Activated CD4-positive, CD25-positive, alpha-beta regulatory T cell treated with anti-CD3 and anti-CD28 coated beads, Interleukin-2, amount 50 U/mL, for 72 hours (primary cell): ENCODE measurements around the gene TEX55.
"Not testable (repeated sequence)": the region's sequence is repeated elsewhere in the genome, so short reads cannot be mapped to it uniquely, and the experiment has no call there.

Experiments
- DNase-seq: peaks from one replicate; pipeline ENCODE4 v3.0.0; 2021

The TEX55 gene

DNA sequence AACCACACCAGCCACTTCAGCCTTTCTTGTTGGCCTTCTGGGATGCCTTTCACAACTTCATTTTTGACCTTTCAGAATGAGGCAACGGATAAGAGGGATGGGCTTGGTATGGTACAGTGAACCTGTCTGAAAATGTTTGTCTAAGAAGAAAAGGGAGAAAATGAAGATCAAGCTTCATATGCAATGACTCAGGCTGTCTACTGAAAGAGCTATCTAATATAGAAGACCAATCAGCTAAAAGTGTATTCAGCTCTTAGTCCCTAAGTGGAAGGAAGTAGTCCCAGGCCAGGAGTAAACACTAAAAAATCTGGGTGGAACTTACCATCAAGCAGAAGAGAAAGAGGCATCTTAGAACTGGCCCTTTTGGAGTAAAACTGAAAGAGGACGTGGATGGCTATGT lies 15.3 kb downstream of the TEX55 start:
- DNase-seq: no peak

DNA sequence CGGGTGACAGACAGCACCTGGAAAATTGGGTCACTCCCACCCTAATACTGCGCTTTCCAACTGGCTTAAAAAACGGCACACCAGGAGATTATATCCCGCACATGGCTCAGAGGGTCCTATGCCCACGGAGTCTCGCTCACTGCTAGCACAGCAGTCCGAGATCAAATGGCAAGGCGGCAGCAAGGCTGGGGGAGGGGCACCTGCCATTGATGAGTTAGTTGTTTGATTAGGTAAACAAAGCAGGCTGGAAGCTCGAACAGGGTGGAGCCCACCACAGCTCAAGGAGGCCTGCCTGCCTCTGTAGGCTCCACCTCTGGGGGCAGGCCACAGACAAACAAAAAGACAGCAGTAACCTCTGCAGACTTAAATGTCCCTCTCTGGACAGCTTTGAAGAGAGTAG lies 18.8 kb downstream of the TEX55 start:
- not testable (repeated sequence) for DNase-seq

- DNase-seq: no peak
Measured at GRCh38 chr3:119170821-119171220, 24.9 kb downstream of the TEX55 start.

DNA sequence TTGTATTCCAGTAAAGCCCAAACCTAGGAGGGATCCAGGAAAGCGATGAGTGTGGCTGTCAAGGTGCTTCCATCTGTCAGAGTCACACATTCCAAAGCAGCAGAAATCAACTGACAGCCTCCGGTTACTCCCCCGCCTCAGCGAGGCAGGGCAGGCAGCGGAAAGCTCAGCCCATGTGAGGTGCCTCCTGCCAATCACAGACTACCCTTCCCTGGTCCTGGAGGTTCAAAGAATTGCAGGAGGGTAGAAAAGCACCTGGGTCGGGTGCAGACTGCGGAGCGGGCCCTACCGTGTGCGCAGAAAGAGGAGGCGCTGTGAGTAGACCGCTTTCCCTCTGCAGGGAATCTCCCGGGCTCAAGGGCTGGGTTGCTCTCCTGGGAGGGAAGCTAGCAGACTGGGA lies 27.4 kb downstream of the TEX55 start, which contains the start of gene UPK1B:
UPK1B (plus strand) TSS at position 274 of the 400 bp plus-strand sequence. CDS start 13,144 bp downstream, outside the sequence.
- no peak for DNase-seq

DNA sequence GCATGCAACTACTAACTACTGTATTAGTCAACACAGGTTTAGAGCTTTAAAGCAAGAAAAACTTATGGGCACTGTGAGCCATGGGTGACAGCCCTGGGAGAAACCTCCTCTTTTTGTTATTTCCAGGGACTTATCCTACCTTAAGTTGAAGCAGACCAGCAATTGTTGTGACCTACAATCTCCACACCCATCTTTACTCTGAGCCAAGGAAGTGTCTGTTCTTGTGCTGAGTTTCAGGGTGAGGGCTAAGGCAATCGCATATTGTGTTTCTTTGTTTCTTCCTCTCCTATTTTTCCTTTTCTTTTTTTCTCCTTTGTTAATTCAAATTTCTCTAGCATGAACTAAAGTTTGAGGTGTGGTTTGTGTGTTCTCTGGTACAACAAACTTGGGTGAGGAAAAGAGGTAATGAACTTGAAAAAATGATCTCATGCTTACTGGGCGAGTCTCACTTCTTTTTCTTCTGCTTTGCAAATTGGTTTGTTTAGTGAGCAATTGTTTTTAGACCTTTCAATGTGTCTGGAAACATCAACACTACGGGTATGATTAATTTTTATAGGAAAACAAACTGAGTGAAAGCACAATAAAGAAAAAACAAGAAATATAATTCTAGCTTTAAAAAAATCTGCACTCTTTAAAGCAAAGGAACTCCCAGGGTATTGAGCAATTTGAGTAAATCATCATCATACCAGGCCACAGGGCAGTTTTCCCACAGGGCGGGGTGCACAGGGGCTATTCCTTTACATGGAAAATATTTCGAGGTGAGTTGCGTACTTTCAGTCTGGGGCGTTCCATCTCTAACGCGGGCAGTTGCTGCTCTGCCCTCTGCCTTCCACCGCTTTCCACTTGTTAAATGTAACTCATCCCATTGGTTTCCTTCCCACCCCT lies 30.1 kb downstream of the TEX55 start:
- no peak for DNase-seq

DNA sequence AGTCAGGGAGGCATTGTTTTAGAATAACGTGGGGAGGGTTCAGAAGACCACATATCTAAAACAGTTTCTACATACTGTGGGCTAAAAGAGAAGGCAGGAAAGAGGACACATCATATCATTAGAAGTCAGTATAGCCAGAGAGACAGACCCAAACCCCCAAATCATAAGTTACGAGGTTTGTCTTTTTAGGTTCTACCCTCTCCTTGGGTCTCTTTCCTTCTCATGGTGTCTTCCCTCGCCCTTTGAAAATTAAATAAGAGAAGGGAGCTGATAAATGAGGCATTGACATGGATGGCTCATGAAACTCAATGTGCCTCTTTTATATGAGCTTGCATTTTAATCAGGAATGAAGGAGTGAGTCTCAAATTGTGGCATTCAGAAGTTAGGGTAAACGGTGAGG lies 30.8 kb downstream of the TEX55 start:
- DNase-seq: no peak

- DNase-seq: no peak
Measured at GRCh38 chr3:119177321-119177720, 31.4 kb downstream of the TEX55 start.

GRCh38 chr3:119181765-119182164 lies 35.8 kb downstream of the TEX55 start:
- no peak for DNase-seq

DNA sequence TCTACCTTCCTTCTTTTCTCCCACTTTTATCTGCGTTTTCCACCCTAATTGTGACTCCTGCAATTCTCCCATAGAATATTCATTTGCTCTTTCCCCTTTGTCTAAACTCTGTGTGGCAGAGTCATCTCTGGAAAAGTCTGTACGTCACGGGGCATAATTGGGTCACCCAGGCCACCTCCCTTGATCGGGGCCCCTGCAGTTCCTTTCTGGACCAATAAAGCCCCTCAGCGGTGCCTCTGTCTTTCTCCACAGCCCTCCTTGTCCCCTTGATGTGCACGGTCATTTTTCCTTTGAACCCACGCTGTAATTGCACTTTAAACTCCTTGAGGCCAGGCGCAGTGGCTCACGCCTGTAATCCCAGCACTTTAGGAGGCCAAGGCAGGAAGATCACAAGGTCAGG lies 38.1 kb downstream of the TEX55 start:
- no peak for DNase-seq

- DNase-seq: no peak
Measured at GRCh38 chr3:119184796-119185570, 39.0 kb downstream of the TEX55 start.

- no peak for DNase-seq
Measured at GRCh38 chr3:119187266-119187665, 41.3 kb downstream of the TEX55 start.

GRCh38 chr3:119191800-119192199 lies 45.8 kb downstream of the TEX55 start:
- DNase-seq: no peak

DNA sequence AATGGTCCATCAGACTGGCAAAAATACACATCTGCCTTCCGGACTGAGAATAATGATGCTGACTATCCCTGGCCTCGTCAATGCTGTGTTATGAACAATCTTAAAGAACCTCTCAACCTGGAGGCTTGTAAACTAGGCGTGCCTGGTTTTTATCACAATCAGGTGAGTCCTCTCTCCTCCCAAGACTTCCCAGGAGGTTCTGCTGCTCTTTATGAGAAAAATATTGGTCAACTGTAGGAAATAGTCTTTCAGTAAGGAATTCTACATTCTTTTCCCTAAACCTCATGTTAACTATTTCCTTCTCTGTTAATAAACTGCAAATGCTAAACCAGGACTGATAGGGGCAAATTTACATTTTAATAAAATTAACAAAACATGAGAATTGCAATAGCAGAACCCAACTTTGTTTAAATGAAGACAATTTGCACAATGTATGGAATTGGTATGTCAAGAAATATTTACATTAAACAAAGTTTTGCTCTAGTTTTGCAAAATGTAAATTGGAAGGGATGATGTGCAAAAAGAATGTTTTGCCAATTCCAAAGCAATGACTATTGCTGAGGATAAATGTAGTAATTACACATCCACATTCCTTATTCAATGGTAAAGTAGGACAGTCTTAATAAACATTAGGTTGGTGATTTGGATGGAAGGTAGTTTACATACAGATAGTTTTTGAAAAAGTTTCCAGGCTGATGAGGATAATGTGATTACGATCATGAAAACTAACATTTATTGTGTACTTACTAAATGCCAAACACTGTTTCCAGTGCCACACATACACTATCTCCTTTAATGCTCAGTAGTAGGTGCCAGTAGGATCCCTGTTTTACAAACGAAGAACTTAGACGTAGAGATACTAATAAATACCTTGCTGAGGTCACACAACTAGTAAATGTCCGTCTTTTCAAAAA lies 48.5 kb downstream of the TEX55 start:
- no peak for DNase-seq

- DNase-seq: no peak
Measured at GRCh38 chr3:119195151-119195476, 49.1 kb downstream of the TEX55 start.

GRCh38 chr3:119195911-119196310 lies 49.9 kb downstream of the TEX55 start:
- DNase-seq: no peak
